ENCODE measurements around the gene ZFP92. TPM values are rescaled to one million over a fixed set of nuclear protein-coding genes. Genes with fewer than 3 reads are reported as not detected.

The ZFP92 gene
- total RNA-seq, 2 experiments from 2014 or later, result 0.03 TPM; not detected in 1

DNA sequence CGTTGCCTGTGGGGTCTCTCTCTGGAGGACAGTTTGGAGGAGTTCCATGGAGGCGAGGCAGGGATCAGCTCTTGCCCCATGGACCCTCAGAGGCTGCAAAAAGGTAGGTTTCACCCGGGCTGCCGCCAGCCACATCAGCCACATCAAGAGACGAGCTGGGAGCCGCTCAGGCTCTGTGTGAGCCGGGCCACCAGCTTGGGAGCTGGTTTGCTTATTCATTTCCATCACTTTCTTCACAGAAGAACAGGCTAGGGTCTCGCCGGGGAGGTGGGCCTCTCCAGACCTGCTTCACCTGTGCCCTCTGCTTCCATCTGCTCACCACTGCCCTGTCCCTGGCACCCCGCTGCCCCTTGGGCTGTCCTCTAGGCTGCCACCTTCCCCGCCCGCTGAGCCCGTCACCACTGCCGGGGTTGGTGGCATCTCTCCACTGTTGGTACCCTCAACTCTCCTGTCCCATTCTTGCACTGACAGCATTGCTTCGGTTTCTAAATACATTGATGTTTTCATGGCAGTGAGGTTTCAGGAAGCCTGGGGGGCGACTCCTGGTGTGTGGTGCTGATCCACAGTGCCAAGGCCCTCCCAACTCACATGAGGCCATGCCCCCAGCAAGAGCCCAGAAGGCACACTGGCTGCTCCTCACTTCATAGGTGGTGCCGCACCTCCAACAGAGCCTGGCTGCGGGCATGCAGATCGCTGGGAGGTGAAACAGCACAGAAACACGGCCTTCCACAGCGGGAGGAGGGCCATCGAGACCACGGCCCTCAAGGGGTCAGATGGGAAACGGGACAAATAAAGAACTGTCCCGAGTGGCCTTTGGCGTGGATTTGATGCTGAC lies 39.1 kb downstream of the ZFP92 start:
- H3K4me3 ChIP-seq (ENCODE audit: low read depth, low read length, poor library complexity, severe bottlenecking), result no peak overlapping the region
- no peaks in the 10 kb centered on the region for H4K20me1 ChIP-seq (ENCODE audit: insufficient read depth, low read length)
- intact Hi-C loops (cut with micrococcal nuclease; ENCODE audit: unreplicated experiment), result no loop called here
- CTCF ChIA-PET (ENCODE audit: unreplicated experiment), result no interaction called here
- TF ChIP-seq, protein P1, sequence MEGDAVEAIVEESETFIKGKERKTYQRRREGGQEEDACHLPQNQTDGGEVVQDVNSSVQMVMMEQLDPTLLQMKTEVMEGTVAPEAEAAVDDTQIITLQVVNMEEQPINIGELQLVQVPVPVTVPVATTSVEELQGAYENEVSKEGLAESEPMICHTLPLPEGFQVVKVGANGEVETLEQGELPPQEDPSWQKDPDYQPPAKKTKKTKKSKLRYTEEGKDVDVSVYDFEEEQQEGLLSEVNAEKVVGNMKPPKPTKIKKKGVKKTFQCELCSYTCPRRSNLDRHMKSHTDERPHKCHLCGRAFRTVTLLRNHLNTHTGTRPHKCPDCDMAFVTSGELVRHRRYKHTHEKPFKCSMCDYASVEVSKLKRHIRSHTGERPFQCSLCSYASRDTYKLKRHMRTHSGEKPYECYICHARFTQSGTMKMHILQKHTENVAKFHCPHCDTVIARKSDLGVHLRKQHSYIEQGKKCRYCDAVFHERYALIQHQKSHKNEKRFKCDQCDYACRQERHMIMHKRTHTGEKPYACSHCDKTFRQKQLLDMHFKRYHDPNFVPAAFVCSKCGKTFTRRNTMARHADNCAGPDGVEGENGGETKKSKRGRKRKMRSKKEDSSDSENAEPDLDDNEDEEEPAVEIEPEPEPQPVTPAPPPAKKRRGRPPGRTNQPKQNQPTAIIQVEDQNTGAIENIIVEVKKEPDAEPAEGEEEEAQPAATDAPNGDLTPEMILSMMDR (conservative IDR thresholded peaks at IDR 0.05; ENCODE audit: low read length), result no peak
- no peak for TF ChIP-seq EZH2phosphoT487 (IDR thresholded peaks at IDR 0.05; ENCODE audit: borderline replicate concordance, low read depth, low read length)
- no peak overlapping the region for H3K27ac ChIP-seq (ENCODE audit: low read depth, low read length, poor library complexity, severe bottlenecking)
- no TSS peak for BruUV-seq (replicated peaks)
- no peaks in the 10 kb centered on the region for H3K4me1 ChIP-seq (ENCODE audit: insufficient read depth, low read length, poor library complexity, severe bottlenecking)
- H3K9me3 ChIP-seq (ENCODE audit: low read length), result no peaks in the 10 kb centered on the region
- no peaks in the 10 kb centered on the region for H3K79me2 ChIP-seq (ENCODE audit: insufficient read depth, low read depth, low read length)
- no peak overlapping the region for H3K4me2 ChIP-seq (ENCODE audit: low read length)
- DNase-seq (ENCODE audit: low spot score), result no peak
- no peaks in the 10 kb centered on the region for H3K9me2 ChIP-seq (ENCODE audit: insufficient read depth, low read length)
- H2AFZ ChIP-seq (ENCODE audit: low read length), result no peak overlapping the region
- peaks cover 25% of the 10 kb centered on the region for H3K36me3 ChIP-seq (ENCODE audit: insufficient read depth, low read length)
- POLR2A ChIA-PET, result no interaction called here

DNA sequence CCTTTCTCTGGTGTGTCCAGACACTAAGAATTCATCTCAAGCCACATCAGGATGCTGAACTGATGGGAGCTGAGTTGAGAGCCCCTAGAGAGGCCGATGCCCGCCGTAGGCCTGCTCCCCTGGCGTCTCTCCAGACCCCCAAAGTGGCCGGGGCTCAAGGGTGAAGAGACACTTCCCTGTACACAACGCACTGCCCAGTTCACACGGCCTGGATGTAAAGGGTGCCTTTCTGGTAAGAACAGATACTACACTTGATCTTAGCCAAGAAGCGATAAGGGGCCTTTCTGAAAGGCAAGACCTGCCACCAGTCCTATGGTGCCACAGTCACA lies 39.6 kb downstream of the ZFP92 start:
- TF ChIP-seq, protein P1 (conservative IDR thresholded peaks at IDR 0.05; ENCODE audit: low read length), result no peak
- no peak for TF ChIP-seq EZH2phosphoT487 (IDR thresholded peaks at IDR 0.05; ENCODE audit: borderline replicate concordance, low read depth, low read length)
- POLR2A ChIA-PET, result no interaction called here
- Histone ChIP-seq H3K4me3 (ENCODE audit: low read depth, low read length, poor library complexity, severe bottlenecking) (no peak overlapping the region), H3K4me1 (ENCODE audit: insufficient read depth, low read length, poor library complexity, severe bottlenecking) (no peaks in the 10 kb centered on the region), H3K9me2 (ENCODE audit: insufficient read depth, low read length) (no peaks in the 10 kb centered on the region), H3K79me2 (ENCODE audit: insufficient read depth, low read depth, low read length) (no peaks in the 10 kb centered on the region), H4K20me1 (ENCODE audit: insufficient read depth, low read length) (no peaks in the 10 kb centered on the region), H3K27ac (ENCODE audit: low read depth, low read length, poor library complexity, severe bottlenecking) (no peak overlapping the region), H3K4me2 (ENCODE audit: low read length) (no peak overlapping the region), H3K36me3 (ENCODE audit: insufficient read depth, low read length) (peaks cover 25% of the 10 kb centered on the region), H3K9me3 (ENCODE audit: low read length) (no peaks in the 10 kb centered on the region), H2AFZ (ENCODE audit: low read length) (no peak overlapping the region)
- intact Hi-C loops (cut with micrococcal nuclease; ENCODE audit: unreplicated experiment), result no loop called here
- CTCF ChIA-PET (ENCODE audit: unreplicated experiment), result no interaction called here
- BruUV-seq (replicated peaks), result no TSS peak
- no peak for DNase-seq (ENCODE audit: low spot score)

DNA sequence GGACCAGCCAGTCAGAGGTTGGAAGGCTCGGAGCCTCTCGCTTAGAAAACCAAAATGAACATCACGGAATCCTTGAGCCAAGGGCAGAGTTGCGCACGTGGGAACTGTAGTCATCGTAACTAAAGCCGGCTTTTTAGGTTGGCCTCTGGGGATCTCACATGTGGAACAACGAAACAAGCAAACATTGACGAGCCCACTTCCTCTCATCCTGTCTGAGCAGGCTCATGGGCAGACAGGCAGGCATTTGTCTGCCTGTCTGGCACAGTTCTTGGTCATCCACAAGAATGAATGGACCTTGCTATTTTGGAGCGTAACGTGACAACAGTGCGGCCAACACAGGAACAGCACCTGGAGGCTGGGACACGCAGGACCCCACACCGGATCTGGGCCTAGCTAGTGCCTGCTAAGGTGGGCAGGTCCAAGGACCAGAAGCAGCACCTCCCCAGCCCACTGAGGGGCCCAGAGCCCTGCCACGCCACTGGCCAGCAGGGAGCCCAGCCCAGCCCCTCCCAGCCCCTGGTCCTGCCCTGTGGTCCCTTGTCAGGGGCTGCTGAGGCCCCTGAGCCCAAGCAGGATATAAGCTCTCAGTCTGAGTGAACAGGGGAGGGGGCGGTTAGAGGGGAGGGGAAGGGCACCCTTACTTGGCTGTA lies 43.8 kb downstream of the ZFP92 start:
- Histone ChIP-seq H3K4me3 (ENCODE audit: low read depth, low read length, poor library complexity, severe bottlenecking) (no peak overlapping the region), H3K9me2 (ENCODE audit: insufficient read depth, low read length) (no peaks in the 10 kb centered on the region), H3K4me2 (ENCODE audit: low read length) (no peak overlapping the region), H4K20me1 (ENCODE audit: insufficient read depth, low read length) (no peaks in the 10 kb centered on the region; the same call in 1 of the 2 replicates), H3K27ac (ENCODE audit: low read depth, low read length, poor library complexity, severe bottlenecking) (no peak overlapping the region), H3K9me3 (ENCODE audit: low read length) (no peaks in the 10 kb centered on the region), H3K79me2 (ENCODE audit: insufficient read depth, low read depth, low read length) (no peaks in the 10 kb centered on the region), H3K4me1 (ENCODE audit: insufficient read depth, low read length, poor library complexity, severe bottlenecking) (no peaks in the 10 kb centered on the region), H3K36me3 (ENCODE audit: insufficient read depth, low read length) (peaks cover 31% of the 10 kb centered on the region), H2AFZ (ENCODE audit: low read length) (no peak overlapping the region)
- CTCF ChIA-PET (ENCODE audit: unreplicated experiment), result no interaction called here
- TF ChIP-seq, protein P1 (conservative IDR thresholded peaks at IDR 0.05; ENCODE audit: low read length), result no peak
- no peak for TF ChIP-seq EZH2phosphoT487 (IDR thresholded peaks at IDR 0.05; ENCODE audit: borderline replicate concordance, low read depth, low read length)
- POLR2A ChIA-PET, result no interaction called here
- no TSS peak for BruUV-seq (replicated peaks)
- no peak for DNase-seq (ENCODE audit: low spot score)
- intact Hi-C loops (cut with micrococcal nuclease; ENCODE audit: unreplicated experiment), result no loop called here
